ENCODE data around the gene GLS2.

GRCh38 chr12:56510786-56511185 is 22.8 kb upstream of the GLS2 start:
- TF ChIP-seq, protein P1, sequence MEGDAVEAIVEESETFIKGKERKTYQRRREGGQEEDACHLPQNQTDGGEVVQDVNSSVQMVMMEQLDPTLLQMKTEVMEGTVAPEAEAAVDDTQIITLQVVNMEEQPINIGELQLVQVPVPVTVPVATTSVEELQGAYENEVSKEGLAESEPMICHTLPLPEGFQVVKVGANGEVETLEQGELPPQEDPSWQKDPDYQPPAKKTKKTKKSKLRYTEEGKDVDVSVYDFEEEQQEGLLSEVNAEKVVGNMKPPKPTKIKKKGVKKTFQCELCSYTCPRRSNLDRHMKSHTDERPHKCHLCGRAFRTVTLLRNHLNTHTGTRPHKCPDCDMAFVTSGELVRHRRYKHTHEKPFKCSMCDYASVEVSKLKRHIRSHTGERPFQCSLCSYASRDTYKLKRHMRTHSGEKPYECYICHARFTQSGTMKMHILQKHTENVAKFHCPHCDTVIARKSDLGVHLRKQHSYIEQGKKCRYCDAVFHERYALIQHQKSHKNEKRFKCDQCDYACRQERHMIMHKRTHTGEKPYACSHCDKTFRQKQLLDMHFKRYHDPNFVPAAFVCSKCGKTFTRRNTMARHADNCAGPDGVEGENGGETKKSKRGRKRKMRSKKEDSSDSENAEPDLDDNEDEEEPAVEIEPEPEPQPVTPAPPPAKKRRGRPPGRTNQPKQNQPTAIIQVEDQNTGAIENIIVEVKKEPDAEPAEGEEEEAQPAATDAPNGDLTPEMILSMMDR (IDR thresholded peaks at IDR 0.05; ENCODE audit: borderline replicate concordance, extremely low read depth, low read length, poor library complexity, severe bottlenecking): no peak
- no peak for TF ChIP-seq EZH2 (IDR thresholded peaks at IDR 0.05; ENCODE audit: borderline replicate concordance, low read depth, low read length, severe bottlenecking)
